HG03159 (cell line): ENCODE data around the gene UTS2R.
"Not testable (repeated sequence)": the region's sequence is repeated elsewhere in the genome, so short reads cannot be mapped to it uniquely, and the experiment has no call there.

ENCODE experiments used
- ATAC-seq: cut with Tn5 transposase; IDR thresholded peaks from one replicate; pipeline ENCODE4 v1.9.1; 2021; ENCODE audit warnings: mild to moderate bottlenecking, moderate library complexity; ENCODE audit not compliant: unreplicated experiment

The UTS2R gene

DNA sequence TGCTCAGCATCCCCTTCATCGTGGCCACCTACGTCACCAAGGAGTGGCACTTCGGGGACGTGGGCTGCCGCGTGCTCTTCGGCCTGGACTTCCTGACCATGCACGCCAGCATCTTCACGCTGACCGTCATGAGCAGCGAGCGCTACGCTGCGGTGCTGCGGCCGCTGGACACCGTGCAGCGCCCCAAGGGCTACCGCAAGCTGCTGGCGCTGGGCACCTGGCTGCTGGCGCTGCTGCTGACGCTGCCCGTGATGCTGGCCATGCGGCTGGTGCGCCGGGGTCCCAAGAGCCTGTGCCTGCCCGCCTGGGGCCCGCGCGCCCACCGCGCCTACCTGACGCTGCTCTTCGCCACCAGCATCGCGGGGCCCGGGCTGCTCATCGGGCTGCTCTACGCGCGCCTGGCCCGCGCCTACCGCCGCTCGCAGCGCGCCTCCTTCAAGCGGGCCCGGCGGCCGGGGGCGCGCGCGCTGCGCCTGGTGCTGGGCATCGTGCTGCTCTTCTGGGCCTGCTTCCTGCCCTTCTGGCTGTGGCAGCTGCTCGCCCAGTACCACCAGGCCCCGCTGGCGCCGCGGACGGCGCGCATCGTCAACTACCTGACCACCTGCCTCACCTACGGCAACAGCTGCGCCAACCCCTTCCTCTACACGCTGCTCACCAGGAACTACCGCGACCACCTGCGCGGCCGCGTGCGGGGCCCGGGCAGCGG is 3.2 kb downstream of the UTS2R start:
- no peak for ATAC-seq

DNA sequence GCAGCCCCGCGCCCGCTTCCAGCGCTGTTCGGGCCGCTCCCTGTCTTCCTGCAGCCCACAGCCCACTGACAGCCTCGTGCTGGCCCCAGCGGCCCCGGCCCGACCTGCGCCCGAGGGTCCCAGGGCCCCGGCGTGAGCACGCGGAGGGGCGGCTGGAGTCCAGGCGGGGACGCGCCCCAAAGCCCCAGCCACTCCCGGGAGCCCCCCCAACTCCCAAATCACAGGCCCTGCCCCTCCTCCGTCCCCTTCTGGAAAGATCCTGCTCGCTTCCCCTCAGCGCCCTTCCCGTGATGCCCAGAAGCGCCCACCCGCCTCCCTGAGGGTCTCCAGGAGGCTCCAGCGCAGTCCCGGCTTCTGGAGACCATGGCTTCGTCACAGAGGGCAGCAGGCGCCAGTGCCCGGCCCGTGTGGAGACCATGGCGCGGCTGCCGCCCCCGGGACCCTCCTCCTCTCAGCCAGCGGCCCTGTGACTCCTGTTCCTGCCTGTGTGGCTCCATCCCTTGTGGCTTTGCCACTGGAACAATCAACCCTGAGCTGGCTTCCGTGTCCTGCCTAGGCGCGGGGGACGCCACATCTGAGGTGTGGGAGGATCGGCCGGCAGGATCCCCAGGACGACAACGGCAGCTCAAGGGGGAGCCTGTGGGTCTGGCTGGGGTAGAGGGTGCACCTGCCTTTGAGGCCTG is 3.9 kb downstream of the UTS2R start:
- no peak for ATAC-seq

DNA sequence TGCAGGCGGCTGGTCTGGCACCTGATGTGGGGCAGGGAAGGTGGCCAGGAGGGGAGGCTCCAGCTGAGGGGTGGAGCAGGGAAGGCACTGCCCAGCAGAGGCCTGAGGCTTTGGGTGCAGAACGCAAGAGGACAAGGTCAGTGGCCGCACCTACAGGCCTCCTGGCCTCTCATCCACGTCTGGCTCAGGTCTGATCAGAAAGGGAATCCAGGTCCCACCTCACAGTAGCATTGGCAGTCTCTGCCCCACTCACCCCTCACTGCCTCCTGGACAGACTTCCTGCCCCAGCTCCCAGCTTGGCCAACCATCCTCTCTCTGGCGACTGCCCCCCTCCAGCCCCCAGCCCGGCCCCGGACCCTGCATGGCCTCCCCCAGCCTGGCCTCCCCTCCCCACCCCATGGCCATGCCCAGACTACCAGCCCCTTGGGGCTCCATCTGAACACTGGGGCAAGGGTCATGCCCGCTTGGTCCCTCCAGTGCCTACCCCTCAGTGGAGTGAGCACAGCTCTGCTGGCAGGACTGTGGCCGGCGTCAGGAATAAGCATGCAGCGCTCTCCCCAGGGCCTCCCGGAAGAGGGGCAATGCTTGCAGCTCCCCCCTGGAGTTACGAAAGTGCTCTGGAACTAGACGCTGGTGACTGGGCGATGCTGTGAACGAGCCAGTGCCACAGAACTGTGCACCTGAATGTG is 4.6 kb downstream of the UTS2R start:
- no peak for ATAC-seq

DNA sequence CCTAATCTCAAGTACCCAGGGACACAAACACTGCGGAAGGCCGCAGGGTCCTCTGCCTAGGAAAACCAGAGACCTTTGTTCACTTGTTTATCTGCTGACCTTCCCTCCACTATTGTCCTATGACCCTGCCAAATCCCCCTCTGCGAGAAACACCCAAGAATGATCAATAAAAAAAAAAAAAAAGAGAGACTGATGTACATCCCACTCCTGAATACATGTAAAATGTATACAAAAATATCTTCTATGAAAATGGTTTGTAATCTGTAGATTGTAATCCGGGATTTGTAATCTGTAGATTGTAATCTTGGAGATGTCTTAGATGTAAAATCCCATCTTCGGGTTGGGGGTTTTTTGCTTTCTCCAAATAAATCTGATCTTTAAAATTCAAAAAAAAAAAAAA is 5.7 kb downstream of the UTS2R start:
- not testable (repeated sequence) for ATAC-seq

DNA sequence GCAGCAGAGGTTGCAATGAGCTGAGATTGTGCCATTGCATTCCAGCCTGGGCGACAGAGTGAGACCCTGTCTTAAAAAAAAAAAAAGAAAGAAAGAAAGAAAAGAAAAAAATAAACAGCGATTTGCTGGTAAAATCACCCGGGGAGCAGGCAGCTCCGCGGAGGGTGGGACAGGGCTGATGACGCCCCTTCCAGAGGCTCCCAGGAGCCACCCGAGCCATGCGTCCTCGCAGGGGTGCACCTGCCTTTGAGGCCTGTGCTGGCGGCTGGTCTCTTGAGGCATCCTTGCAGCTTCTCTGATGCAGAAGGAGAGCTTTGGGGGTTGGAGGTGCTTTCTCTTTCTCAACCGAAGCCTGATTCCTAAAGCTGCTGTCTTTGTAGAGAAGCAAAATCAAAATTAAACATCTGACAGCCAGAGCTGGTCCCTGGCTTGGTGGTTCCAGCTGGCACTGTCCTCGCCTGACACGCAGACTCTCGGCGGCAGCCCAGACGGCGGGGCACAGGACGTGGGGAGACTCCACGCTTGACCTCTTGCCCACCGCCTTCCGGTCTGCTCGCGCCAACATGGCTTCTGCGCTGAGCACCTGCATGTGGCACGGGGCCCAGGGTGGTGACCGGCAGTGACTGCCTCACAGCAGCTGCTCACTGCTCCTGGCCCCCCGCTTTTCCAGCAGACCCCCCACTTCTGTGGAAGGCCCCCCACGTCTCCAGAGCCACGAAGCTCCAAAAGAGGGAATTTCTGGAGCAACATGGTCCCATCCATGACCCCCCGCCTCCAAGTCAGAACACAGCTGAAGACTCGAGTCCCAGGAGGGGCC is 6.6 kb downstream of the UTS2R start:
- ATAC-seq: no peak

DNA sequence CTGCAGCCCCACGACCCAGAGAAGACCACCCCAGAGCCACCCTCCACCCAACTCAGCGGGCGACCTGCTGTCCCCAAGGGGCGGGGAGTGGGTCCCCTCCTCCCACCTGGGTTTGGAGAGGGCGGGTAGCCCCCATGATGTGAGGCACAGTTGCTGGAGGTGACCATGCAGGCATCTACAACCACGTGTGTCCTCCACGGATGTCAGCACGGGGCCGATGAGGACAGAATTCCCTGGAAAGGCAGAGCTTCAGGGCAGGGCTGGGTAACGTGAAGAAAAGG is 7.1 kb downstream of the UTS2R start:
- ATAC-seq: no peak

DNA sequence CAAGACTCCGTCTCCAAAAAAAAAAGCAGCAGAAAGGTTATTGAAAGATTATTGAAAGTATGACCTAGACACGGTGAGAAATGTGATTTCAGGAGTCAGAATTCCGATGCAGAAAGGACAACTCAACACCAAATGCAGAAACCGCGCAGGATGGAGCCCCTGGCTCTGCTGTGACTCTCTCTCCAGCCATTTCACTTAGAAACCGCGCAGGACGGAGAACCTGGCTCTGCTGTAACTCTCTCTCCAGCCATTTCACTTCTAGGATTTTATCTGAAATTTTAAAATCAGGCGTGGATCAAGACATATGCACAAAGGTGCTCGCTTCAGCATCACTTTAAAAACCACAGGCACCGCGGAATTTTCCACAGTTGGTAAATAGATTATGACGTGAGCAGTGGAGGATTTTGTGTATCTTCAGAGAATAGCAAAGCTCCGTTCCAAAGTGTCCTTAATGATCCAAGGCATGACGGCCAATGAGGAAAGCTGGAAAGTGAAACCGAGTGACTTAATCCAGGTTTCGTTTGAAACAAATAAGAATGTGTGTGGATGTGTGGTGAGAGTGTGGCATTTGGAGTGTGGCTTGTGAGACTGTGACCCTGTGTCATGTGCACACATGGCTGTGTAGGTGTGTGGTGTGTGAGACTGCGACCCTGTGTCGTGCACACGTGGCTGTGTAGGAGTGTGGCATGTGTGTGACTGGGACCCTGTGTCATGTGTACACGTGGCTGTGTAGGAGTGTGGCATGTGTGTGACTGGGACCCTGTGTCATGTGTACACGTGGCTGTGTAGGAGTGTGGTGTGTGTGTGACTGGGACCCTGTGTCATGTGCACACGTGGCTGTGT is 9.5 kb downstream of the UTS2R start:
- no peak for ATAC-seq

DNA sequence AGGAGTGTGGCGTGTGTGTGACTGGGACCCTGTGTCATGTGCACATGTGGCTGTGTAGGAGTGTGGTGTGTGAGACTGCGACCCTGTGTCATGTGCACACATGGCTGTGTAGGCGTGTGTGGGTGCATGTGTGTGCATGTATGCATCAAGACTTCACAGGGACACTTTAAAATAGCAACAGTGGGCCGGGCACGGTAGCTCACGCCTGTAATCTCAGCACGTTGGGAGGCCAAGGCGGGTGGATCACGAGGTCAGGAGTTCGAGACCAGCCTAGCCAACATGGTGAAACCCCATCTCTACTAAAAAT is 10.1 kb downstream of the UTS2R start:
- not testable (repeated sequence) for ATAC-seq

DNA sequence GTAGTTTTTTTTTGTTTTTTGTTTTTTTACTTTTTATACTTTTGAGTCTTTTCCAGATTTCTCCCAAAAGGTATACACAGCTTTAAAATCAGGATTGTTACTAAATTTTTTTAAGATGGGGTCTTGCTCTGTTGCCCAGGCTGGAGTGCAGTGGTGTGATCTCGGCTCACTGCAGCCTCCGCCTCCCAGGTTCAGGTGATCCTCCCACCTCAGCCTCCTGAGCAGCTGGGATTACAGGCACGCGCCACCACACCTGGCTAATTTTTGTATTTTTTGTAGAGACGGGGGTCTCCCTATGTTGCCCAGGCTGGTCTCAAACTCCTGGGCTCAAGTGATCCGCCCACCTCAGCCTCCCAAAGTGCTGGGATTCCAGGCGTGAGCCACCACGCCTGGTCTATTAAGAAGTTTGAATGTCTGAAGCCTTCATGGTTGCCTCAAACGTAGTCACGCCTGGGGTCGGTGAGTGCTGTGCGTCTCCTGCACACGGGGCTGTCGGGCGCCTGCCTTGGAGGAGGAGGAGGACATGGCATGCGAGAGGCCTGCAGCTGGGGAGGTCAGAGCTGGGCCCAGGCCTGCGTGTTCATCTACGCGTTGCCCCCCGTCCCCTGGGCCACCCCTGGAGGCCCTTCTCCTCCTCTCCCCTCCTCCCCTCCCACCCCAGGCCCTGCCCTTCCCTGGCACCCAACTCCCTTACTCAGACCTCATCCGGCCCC is 10.8 kb downstream of the UTS2R start:
- not testable (repeated sequence) for ATAC-seq

DNA sequence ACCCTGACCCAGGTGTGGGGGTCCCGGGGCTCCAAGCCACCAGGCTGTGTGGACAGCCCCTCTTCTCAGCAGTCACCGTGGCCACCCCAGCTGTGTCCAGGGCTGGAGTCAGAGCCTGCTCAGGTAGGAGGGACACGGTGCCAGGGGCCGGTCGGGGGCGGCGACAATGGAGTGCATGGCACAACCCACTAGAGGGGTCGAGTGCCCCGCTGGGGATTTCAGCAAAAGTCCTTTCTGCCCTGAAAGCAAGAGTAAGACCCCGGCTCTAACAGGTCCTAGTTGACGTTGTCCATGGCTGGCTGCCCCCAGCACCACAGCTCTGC is 11.3 kb downstream of the UTS2R start:
- ATAC-seq: no peak

DNA sequence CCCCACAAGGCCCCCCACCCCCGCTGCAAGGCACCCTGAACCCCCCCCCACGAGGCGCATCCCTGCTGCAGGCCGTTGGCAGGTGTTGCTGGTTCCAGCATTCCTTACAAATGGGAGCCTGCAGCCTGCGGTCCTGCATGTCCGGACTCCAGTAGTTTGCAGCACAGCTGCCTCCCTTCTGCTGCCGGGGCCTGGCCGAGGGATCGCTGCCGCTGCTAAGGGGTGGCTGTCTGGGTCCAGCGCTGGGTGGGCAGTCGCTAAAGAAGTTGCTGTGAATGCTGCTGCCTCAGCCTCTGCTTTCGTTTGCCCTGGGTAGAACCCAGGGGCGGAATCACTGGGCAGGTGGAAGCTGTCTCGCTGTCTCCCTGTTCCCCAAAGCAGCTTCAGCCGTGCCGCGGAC is 11.8 kb downstream of the UTS2R start:
- ATAC-seq: no peak

DNA sequence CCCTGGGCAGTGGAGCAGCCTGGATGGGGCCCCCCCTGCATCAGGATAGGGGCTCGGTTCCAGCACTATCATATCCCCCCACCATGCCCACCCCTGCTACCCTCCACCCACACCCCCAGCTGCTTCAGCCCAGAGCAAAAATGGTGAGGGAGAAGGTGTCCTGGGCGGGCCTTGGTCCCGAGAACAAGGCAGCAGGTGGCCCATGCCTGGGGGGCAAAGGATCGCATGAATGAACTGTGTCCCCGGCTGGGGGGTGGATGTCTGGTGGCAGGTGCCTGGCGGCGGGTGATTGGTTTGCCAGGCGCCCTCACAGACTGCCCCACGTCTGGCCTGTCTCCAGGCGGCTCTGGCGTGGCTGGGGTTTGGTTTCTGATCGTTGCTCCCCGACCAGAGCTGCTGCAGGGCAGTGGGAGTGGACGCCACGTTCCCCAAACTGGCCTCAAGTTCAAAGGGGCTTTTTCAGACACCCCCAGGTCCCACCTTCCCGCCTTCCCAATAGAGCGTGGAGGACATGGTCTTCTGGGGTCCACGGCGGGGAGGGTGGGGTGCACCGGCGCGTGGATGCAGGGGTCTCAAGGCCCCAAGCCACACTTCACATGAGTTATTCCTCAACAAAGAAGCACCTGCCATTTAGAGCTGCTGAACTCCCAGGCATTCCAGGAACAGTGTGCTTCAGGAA is 12.6 kb downstream of the UTS2R start:
- no peak for ATAC-seq

DNA sequence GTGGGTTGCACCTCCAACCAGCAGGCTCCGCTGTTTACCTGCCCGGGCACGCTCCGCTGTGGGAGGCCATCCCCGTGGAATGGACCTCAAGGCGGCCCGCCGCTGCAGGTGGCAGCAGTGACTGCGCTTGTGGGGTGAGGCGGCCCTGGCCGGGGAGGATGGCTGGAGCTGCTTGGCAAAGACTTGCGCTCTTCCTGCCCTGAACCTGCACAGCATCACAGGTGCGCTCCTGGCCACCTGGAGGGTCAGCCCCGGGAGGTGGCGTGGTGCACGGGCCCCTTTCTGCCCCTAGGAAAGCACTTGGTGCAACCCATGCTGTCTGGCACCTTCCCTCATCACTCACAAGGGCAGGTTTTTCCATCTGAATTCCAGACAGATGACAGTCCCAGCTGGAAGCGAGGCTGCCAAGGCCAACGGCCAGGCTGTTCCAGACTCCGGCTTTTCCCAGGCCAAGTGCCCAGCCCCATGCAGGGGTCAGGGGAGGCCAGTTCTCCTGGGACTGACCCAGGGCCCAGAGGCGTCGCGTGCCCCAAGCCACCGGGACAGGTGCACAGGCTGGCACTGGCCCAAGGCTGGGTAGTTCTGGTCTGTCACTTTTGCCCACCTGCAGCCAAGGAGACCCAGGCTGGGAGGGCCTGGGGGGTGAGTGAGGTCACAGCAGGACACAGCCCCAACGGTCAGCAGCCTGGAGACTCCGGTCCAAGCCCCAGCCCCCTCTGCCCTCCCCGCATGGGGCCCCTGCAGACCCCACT is 13.3 kb downstream of the UTS2R start:
- ATAC-seq: no peak

DNA sequence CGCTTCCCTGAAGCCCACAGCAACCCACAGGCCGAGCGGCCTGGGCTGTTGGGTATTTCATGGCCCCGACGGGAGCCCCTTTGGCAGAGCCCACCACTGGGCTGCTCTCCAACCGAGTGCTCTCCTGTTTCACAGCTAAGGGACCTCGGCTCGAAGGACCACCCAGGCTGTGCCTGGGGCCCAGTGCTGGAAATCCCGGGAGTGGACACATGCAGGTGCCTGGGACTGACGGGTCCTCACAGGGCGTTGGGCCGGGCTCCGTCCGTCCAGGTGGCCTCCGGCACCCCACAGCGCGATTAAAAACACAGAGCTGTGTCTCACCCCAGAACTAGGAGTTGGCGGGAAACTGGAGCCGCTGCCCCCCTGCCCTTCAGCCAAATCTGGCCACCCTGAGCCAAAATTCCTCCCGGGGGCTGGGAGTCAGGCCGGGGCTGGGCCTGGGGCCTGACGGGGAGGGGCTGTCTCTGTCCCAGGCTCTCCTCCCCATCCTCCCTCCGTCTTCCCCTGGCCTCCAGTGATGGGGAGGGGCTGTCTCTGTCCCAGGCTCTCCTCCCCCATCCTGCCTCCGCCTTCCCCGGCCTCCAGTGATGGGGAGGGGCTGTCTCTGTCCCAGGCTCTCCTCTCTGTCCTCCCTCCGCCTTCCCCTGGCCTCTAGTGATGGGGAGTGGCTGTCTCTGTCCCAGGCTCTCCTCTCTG is 14.1 kb downstream of the UTS2R start:
- ATAC-seq: no peak

DNA sequence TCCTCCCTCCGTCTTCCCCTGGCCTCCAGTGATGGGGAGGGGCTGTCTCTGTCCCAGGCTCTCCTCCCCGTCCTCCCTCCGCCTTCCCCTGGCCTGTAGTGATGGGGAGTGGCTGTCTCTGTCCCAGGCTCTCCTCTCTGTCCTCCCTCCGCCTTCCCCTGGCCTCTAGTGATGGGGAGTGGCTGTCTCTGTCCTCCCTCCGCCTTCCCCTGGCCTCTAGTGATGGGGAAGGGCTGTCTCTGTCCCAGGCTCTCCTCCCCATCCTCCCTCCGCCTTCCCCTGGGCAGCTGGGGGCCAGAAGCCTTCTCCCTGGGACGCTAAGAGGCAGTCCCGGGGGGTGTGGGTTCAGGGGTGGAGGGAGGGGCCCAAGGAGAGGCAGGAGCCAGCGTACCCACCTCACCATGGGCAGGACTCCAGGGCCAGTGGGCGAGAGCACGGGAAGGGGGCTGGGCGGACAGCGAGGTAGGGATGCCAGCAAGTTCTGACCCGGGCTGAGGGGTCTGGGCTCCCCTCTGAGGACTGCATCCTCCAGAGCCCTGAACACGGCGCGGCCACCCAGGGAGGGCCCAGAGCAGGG is 14.8 kb downstream of the UTS2R start:
- ATAC-seq: no peak

DNA sequence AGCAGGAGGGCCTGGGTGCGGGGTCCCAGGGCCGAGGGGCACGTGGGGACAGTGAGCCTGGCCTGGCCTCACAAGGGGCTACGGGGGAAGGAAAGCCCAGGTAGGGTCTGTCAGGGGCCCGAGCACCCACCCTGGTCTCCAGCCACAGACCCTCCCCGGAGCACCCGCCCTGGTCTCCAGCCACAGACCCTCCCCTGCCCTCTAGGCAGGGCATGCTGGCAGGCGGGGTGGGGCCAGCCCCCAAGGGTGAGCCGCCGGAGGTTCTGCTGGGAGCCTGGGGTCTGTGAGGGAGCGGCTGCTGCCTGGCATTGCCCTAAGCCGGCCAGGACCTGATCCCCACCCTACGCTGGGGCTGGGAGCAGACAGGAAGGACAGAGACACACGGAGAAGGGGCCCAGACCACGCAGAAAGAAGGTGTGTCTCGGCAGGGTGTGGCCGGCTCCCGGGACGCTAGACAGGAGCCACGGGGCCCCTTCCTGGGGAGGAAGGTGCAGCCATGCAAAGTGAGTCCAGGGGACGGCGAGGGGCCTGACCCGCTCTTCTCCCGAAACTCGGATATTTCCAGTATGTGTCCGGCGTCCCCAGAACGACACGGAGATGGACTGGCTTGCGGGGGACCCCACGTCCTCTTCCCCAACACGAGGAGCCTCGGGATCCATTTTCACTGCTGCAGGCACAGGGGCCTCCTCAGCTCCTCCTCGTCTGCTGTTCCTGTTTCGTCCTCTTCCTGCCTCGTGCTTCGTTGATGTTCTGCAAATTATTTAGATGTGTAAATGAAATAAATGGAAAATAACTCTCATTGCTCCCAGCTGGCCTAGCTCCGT is 15.5 kb downstream of the UTS2R start:
- ATAC-seq: no peak

DNA sequence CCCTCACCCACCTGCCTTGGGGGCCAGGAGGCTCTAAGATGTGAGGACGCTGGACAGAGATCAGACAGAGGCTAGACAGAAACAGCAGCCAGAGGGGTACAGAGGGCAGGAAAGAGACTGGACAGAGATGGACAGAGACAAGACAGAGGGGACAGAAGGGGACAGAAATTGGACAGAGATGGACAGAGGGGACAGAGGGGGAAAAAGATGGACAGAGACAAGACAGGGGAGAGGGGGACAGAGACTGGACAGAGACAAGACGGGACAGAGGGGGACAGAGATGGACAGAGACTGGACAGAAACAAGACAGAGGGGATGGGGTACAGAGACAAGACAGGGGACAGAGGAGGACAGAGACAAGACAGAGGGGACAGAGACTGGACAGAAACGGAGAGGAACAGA is 16.1 kb downstream of the UTS2R start:
- no peak for ATAC-seq
